ENCODE results near the gene PRRT2. TPM values are rescaled to one million over a fixed set of nuclear protein-coding genes. Genes with fewer than 3 reads are reported as not detected.

PRRT2 gene
- total RNA-seq, 2 donors from 2014 or later: 8.2 to 15.7 TPM

DNA sequence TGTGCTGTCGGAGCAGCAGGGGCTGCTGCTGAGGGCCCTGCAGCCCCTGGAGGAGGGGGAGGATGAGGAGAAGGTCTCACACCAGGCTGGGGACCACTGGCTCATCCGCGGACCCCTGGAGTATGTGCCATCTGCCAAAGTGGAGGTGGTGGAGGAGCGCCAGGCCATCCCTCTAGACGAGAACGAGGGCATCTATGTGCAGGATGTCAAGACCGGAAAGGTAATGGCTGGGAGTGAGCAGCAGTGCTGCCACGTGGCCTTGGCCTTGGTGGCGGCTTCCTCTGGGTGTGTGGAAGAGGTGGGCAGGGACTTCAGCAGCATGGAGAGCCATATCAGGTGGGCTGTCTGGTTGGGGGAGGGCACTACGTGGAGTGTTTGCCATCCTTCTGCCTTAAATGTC is 28.2 kb downstream of the PRRT2 start:
- H3K9ac ChIP-seq (ENCODE audit: extremely low read depth, low read length, poor library complexity, severe bottlenecking): no peak overlapping the region
- no peaks in the 10 kb centered on the region for H3K36me3 Mint-ChIP-seq (ENCODE audit: low read depth)
- 91 to 92% methylated on average over 8 to 10 of the region's 10 CpGs for WGBS, 2 experiments (ENCODE audit: insufficient coverage in 1 of 2, insufficient read length in 1 of 2)
- H3K27ac ChIP-seq (ENCODE audit: low read depth, low read length): no peak overlapping the region
- H3K4me1 ChIP-seq (ENCODE audit: control insufficient read depth, insufficient read depth, low read length): no peaks in the 10 kb centered on the region
- no peaks in the 10 kb centered on the region for H3K9me3 Mint-ChIP-seq
- no peak overlapping the region for H3K27ac Mint-ChIP-seq
- no peak overlapping the region for H3K4me3 Mint-ChIP-seq
- H3K36me3 ChIP-seq (ENCODE audit: control insufficient read depth, insufficient read depth, low read length): no peaks in the 10 kb centered on the region
- TF ChIP-seq, protein P1, sequence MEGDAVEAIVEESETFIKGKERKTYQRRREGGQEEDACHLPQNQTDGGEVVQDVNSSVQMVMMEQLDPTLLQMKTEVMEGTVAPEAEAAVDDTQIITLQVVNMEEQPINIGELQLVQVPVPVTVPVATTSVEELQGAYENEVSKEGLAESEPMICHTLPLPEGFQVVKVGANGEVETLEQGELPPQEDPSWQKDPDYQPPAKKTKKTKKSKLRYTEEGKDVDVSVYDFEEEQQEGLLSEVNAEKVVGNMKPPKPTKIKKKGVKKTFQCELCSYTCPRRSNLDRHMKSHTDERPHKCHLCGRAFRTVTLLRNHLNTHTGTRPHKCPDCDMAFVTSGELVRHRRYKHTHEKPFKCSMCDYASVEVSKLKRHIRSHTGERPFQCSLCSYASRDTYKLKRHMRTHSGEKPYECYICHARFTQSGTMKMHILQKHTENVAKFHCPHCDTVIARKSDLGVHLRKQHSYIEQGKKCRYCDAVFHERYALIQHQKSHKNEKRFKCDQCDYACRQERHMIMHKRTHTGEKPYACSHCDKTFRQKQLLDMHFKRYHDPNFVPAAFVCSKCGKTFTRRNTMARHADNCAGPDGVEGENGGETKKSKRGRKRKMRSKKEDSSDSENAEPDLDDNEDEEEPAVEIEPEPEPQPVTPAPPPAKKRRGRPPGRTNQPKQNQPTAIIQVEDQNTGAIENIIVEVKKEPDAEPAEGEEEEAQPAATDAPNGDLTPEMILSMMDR (conservative IDR thresholded peaks at IDR 0.05): no peak
- no peak for DNase-seq
- H3K27me3 Mint-ChIP-seq (ENCODE audit: insufficient read depth): no peaks in the 10 kb centered on the region
- no peak overlapping the region for H3K4me3 ChIP-seq (ENCODE audit: low read length)
- no peaks in the 10 kb centered on the region for H3K27me3 ChIP-seq (ENCODE audit: control insufficient read depth, insufficient read depth, low read length, poor library complexity, severe bottlenecking)
- no peaks in the 10 kb centered on the region for H3K4me1 Mint-ChIP-seq
- no peaks in the 10 kb centered on the region for H3K9me3 ChIP-seq (ENCODE audit: control insufficient read depth, low read length)

DNA sequence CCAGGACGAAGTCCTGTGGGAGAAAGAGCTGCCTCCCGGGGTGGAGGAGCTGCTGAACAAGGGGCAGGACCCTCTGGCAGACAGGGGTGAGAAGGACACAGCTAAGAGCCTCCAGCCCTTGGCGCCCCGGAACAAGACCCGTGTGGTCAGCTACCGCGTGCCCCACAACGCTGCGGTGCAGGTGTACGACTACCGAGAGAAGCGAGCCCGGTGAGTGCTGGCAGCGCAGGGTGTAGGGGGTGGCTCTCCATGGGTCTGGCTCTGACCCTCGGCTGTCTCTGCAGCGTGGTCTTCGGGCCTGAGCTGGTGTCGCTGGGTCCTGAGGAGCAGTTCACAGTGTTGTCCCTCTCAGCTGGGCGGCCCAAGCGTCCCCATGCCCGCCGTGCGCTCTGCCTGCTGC is 29.6 kb downstream of the PRRT2 start:
- Mint-ChIP-seq H3K27me3 (ENCODE audit: insufficient read depth) (no peaks in the 10 kb centered on the region), H3K4me3 (no peak overlapping the region), H3K9me3 (no peaks in the 10 kb centered on the region), H3K4me1 (no peaks in the 10 kb centered on the region), H3K36me3 (ENCODE audit: low read depth) (no peaks in the 10 kb centered on the region), H3K27ac (no peak overlapping the region)
- H3K9ac ChIP-seq (ENCODE audit: extremely low read depth, low read length, poor library complexity, severe bottlenecking): no peak overlapping the region
- no peak overlapping the region for H3K4me3 ChIP-seq (ENCODE audit: low read length)
- no peaks in the 10 kb centered on the region for H3K4me1 ChIP-seq (ENCODE audit: control insufficient read depth, insufficient read depth, low read length)
- no peaks in the 10 kb centered on the region for H3K9me3 ChIP-seq (ENCODE audit: control insufficient read depth, low read length)
- DNase-seq: no peak
- H3K27me3 ChIP-seq (ENCODE audit: control insufficient read depth, insufficient read depth, low read length, poor library complexity, severe bottlenecking): no peaks in the 10 kb centered on the region
- WGBS, 2 experiments (ENCODE audit: insufficient coverage in 1 of 2, insufficient read length in 1 of 2): 95 to 96% methylated on average over 16 to 23 of the region's 23 CpGs
- H3K36me3 ChIP-seq (ENCODE audit: control insufficient read depth, insufficient read depth, low read length): no peaks in the 10 kb centered on the region
- TF ChIP-seq, protein P1 (conservative IDR thresholded peaks at IDR 0.05): no peak
- H3K27ac ChIP-seq (ENCODE audit: low read depth, low read length): no peak overlapping the region

DNA sequence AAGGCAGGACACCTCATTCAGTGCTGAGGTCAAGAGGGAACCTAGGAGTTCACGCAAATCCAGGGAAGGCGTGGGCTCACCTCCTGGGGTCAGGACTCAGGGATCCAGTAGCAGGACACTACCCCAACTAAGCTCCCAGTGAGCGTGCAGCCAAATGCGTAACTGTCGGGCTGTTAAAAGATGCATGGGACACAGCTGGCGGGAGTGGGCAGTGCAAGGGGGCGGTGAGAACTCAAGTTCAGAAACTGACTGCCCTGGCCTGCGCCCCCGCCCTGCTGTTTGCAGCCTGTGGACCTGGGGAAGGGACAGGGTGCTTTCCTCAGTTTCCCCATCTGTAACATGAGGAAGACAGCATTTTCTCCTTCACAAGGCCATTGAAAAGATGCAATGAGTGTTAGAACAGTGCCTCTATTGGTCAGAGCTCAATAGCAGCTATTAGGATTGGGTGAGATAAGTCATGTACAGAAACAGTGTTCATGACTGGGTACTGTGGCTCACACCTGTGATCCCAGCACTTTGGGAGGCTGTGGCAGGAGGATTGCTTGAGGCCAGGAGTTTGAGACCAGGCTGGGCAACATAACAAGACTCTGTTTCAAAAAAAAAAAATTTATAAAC is 30.8 kb downstream of the PRRT2 start:
- H3K9ac ChIP-seq (ENCODE audit: extremely low read depth, low read length, poor library complexity, severe bottlenecking): no peak overlapping the region
- no peaks in the 10 kb centered on the region for H3K4me1 Mint-ChIP-seq
- no peaks in the 10 kb centered on the region for H3K27me3 ChIP-seq (ENCODE audit: control insufficient read depth, insufficient read depth, low read length, poor library complexity, severe bottlenecking)
- no peaks in the 10 kb centered on the region for H3K36me3 Mint-ChIP-seq (ENCODE audit: low read depth)
- H3K27ac ChIP-seq (ENCODE audit: low read depth, low read length): no peak overlapping the region
- TF ChIP-seq, protein P1 (conservative IDR thresholded peaks at IDR 0.05): peak; percentile 51
- H3K36me3 ChIP-seq (ENCODE audit: control insufficient read depth, insufficient read depth, low read length): no peaks in the 10 kb centered on the region
- no peaks in the 10 kb centered on the region for H3K4me1 ChIP-seq (ENCODE audit: control insufficient read depth, insufficient read depth, low read length)
- no peaks in the 10 kb centered on the region for H3K9me3 Mint-ChIP-seq
- no peak overlapping the region for H3K4me3 ChIP-seq (ENCODE audit: low read length)
- H3K9me3 ChIP-seq (ENCODE audit: control insufficient read depth, low read length): no peaks in the 10 kb centered on the region
- H3K4me3 Mint-ChIP-seq: no peak overlapping the region
- no peaks in the 10 kb centered on the region for H3K27me3 Mint-ChIP-seq (ENCODE audit: insufficient read depth)
- no peak for DNase-seq
- H3K27ac Mint-ChIP-seq: no peak overlapping the region
- 88 to 93% methylated on average over 3 to 9 of the region's 9 CpGs for WGBS, 2 experiments (ENCODE audit: insufficient coverage in 1 of 2, insufficient read length in 1 of 2)

Measured in endodermal cell (in vitro differentiated cells).